Measurements from ENCODE around the gene CDADC1.

Gene CDADC1

GRCh38 chr13:49225223-49226042 is 22.3 kb upstream of the CDADC1 start:
- no peaks in the 10 kb centered on the region for H4K20me1 ChIP-seq (ENCODE audit: low read depth, low read length)
- no peaks in the 10 kb centered on the region for H3K79me2 ChIP-seq (ENCODE audit: insufficient read depth, low read length)
- H3K27me3 ChIP-seq (ENCODE audit: low read length), result 0 out of 2 replicates have a peak, but pooled peaks cover 2% of the 10 kb centered on the region
- TF ChIP-seq EZH2phosphoT487 (conservative IDR thresholded peaks at IDR 0.05; ENCODE audit: low read length) (no peak), CTCF (IDR thresholded peaks at IDR 0.05; ENCODE audit: insufficient read depth, low read length, poor library complexity, severe bottlenecking) (no peak)
- no peaks in the 10 kb centered on the region for H3K36me3 ChIP-seq (ENCODE audit: low read length)
- no peak overlapping the region for H2AFZ ChIP-seq (ENCODE audit: low read depth, low read length, severe bottlenecking)
- H3K4me2 ChIP-seq (ENCODE audit: low read depth, low read length, poor library complexity, severe bottlenecking), result no peak overlapping the region
- H3K27ac ChIP-seq (ENCODE audit: low read depth, low read length), result no peak overlapping the region
- H3K4me3 ChIP-seq (ENCODE audit: insufficient read depth, low read length, poor library complexity, severe bottlenecking), result no peak overlapping the region
- no peaks in the 10 kb centered on the region for H3F3A ChIP-seq (ENCODE audit: insufficient read depth)
- no peaks in the 10 kb centered on the region for H3K9me2 ChIP-seq (replicated peaks; ENCODE audit: insufficient read depth, low read length)
- no peaks in the 10 kb centered on the region for H3K9me3 ChIP-seq (ENCODE audit: insufficient read depth, low read length)
- no peak overlapping the region for H3K9ac ChIP-seq (ENCODE audit: low read length)

- 0 out of 2 replicates have a peak, but pooled peaks cover 2% of the 10 kb centered on the region for H3K27me3 ChIP-seq (ENCODE audit: low read length)
- H3K9ac ChIP-seq (ENCODE audit: low read length), result no peak overlapping the region
- H3K9me3 ChIP-seq (ENCODE audit: insufficient read depth, low read length), result no peaks in the 10 kb centered on the region
- H3K36me3 ChIP-seq (ENCODE audit: low read length), result no peaks in the 10 kb centered on the region
- no peak overlapping the region for H3K4me3 ChIP-seq (ENCODE audit: insufficient read depth, low read length, poor library complexity, severe bottlenecking)
- no peaks in the 10 kb centered on the region for H3K79me2 ChIP-seq (ENCODE audit: insufficient read depth, low read length)
- H4K20me1 ChIP-seq (ENCODE audit: low read depth, low read length), result no peaks in the 10 kb centered on the region
- no peak overlapping the region for H3K4me2 ChIP-seq (ENCODE audit: low read depth, low read length, poor library complexity, severe bottlenecking)
- H3K9me2 ChIP-seq (replicated peaks; ENCODE audit: insufficient read depth, low read length), result no peaks in the 10 kb centered on the region
- H3F3A ChIP-seq (ENCODE audit: insufficient read depth), result no peaks in the 10 kb centered on the region
- no peak overlapping the region for H2AFZ ChIP-seq (ENCODE audit: low read depth, low read length, severe bottlenecking)
- no peak overlapping the region for H3K27ac ChIP-seq (ENCODE audit: low read depth, low read length)
- TF ChIP-seq EZH2phosphoT487 (conservative IDR thresholded peaks at IDR 0.05; ENCODE audit: low read length) (no peak), CTCF (IDR thresholded peaks at IDR 0.05; ENCODE audit: insufficient read depth, low read length, poor library complexity, severe bottlenecking) (no peak)
These were observed 21.1 kb upstream of the CDADC1 start for GRCh38 chr13:49226613-49227012.

- H3K9ac ChIP-seq (ENCODE audit: low read length), result no peak overlapping the region
- no peak overlapping the region for H3K4me3 ChIP-seq (ENCODE audit: insufficient read depth, low read length, poor library complexity, severe bottlenecking)
- H3K27ac ChIP-seq (ENCODE audit: low read depth, low read length), result no peak overlapping the region
- no peak overlapping the region for H2AFZ ChIP-seq (ENCODE audit: low read depth, low read length, severe bottlenecking)
- no peaks in the 10 kb centered on the region for H3K9me3 ChIP-seq (ENCODE audit: insufficient read depth, low read length)
- no peaks in the 10 kb centered on the region for H3K9me2 ChIP-seq (replicated peaks; ENCODE audit: insufficient read depth, low read length)
- no peaks in the 10 kb centered on the region for H3K79me2 ChIP-seq (ENCODE audit: insufficient read depth, low read length)
- no peaks in the 10 kb centered on the region for H4K20me1 ChIP-seq (ENCODE audit: low read depth, low read length)
- TF ChIP-seq EZH2phosphoT487 (conservative IDR thresholded peaks at IDR 0.05; ENCODE audit: low read length), result no peak
- TF ChIP-seq CTCF (IDR thresholded peaks at IDR 0.05; ENCODE audit: insufficient read depth, low read length, poor library complexity, severe bottlenecking), result no peak
- H3F3A ChIP-seq (ENCODE audit: insufficient read depth), result no peaks in the 10 kb centered on the region
- H3K4me2 ChIP-seq (ENCODE audit: low read depth, low read length, poor library complexity, severe bottlenecking), result no peak overlapping the region
- no peaks in the 10 kb centered on the region for H3K36me3 ChIP-seq (ENCODE audit: low read length)
- H3K27me3 ChIP-seq (ENCODE audit: low read length), result no peaks in the 10 kb centered on the region
These were observed 13.0 kb upstream of the CDADC1 start for GRCh38 chr13:49234741-49235140.
